Endodermal cell (in vitro differentiated cells): ENCODE results near the gene LEF1. TPM values are rescaled to one million over a fixed set of nuclear protein-coding genes. Genes with fewer than 3 reads are reported as not detected.

Source experiments
- DNase-seq: peaks from one replicate; pipeline ENCODE4 v3.0.0-alpha.2; 2017
- H3K27ac ChIP-seq: 2 replicates; pipeline ENCODE4 v1.5.1; 2013; ENCODE audit warnings: mild to moderate bottlenecking, low read depth, low read length, moderate library complexity
- H3K27me3 ChIP-seq: 2 replicates; pipeline ENCODE4 v1.6.1; 2013; ENCODE audit warnings: mild to moderate bottlenecking, low read length, moderate library complexity; ENCODE audit not compliant: insufficient read depth, control insufficient read depth, poor library complexity, severe bottlenecking
- H3K36me3 ChIP-seq: 2 replicates; pipeline ENCODE4 v1.7.0; 2013; ENCODE audit warnings: mild to moderate bottlenecking, low read length, moderate library complexity; ENCODE audit not compliant: control insufficient read depth, insufficient read depth
- H3K4me1 ChIP-seq: one replicate; pipeline ENCODE4 v1.7.0; 2013; ENCODE audit warnings: low read length; ENCODE audit not compliant: control insufficient read depth, insufficient read depth
- H3K4me3 ChIP-seq: 2 replicates; pipeline ENCODE4 v1.5.1; 2013; ENCODE audit warnings: mild to moderate bottlenecking, low read length, moderate library complexity
- H3K9ac ChIP-seq: 2 replicates; pipeline ENCODE4 v1.6.1; 2013; ENCODE audit warnings: mild to moderate bottlenecking, low read length, moderate library complexity; ENCODE audit not compliant: poor library complexity, severe bottlenecking; ENCODE audit errors: extremely low read depth
- H3K9me3 ChIP-seq: 2 replicates; pipeline ENCODE4 v1.6.1; 2013; ENCODE audit warnings: mild to moderate bottlenecking, low read length, moderate library complexity; ENCODE audit not compliant: control insufficient read depth
- H3K27ac Mint-ChIP-seq: 2 replicates; pipeline ENCODE4 v1.8.0; 2020; ENCODE audit warnings: mixed read lengths
- H3K27me3 Mint-ChIP-seq: 2 replicates; pipeline ENCODE4 v1.8.0; 2021; ENCODE audit warnings: mild to moderate bottlenecking, mixed read lengths; ENCODE audit not compliant: insufficient read depth
- H3K36me3 Mint-ChIP-seq: 2 replicates; pipeline ENCODE4 v1.8.0; 2020; ENCODE audit warnings: low read depth, mixed read lengths
- H3K4me1 Mint-ChIP-seq: 2 replicates; pipeline ENCODE4 v1.8.0; 2020; ENCODE audit warnings: mixed read lengths
- H3K4me3 Mint-ChIP-seq: 2 replicates; pipeline ENCODE4 v1.8.0; 2020; ENCODE audit warnings: mild to moderate bottlenecking, moderate library complexity, mixed read lengths
- H3K9me3 Mint-ChIP-seq: 2 replicates; pipeline ENCODE4 v1.8.0; 2020; ENCODE audit warnings: mild to moderate bottlenecking, mixed read lengths
- CTCF ChIP-seq: fragments of 200-600 bp; sonication (generic); conservative IDR thresholded peaks from 2 replicates; pipeline ENCODE4 v1.5.0; 2021; ENCODE audit warnings: antibody characterized with exemption, mild to moderate bottlenecking
- WGBS, 2 experiments: methylation state at CpG; one replicate each; pipeline versions ENCODE4 v1.1.5 to v1.1.7; 2013; ENCODE audit warnings: missing lambda C conversion rate in 2 of 2, mixed read lengths in 1 of 2; ENCODE audit not compliant: insufficient coverage in 1 of 2, insufficient read length in 1 of 2; 5-methylcytosine and 5-hydroxymethylcytosine counted together
- total RNA-seq, 2 donors: library from RNA; stranded (reverse); fragmentation: NEBNext Ultra II Directional in 1 of 2; extraction: Animal tissue kit (Norgen Biotek cat#: 25700) in 1 of 2; gene quantifications; 2 replicates in 1 of 2; 3 replicates in 1 of 2; pipeline ENCODE4 v1.2.1, GENCODE V29; 2021

Gene LEF1
- total RNA-seq, 2 donors from 2014 or later = 0.95 to 1.6 TPM

GRCh38 chr4:108049406-108049805, 119.3 kb downstream of the LEF1 start:
- Histone ChIP-seq H3K27me3 (no peaks in the 10 kb centered on the region), H3K27ac (no peak overlapping the region), H3K9ac (no peak overlapping the region), H3K4me1 (no peaks in the 10 kb centered on the region), H3K9me3 (no peaks in the 10 kb centered on the region), H3K36me3 (no peaks in the 10 kb centered on the region), H3K4me3 (no peak overlapping the region)
- Mint-ChIP-seq H3K4me3 (no peak overlapping the region), H3K36me3 (no peaks in the 10 kb centered on the region), H3K27ac (no peak overlapping the region), H3K27me3 (no peaks in the 10 kb centered on the region), H3K4me1 (no peaks in the 10 kb centered on the region), H3K9me3 (no peaks in the 10 kb centered on the region)
- DNase-seq = no peak
- 92 to 93% methylated on average over 4 to 5 of the region's 5 CpGs for WGBS, 2 experiments
- TF ChIP-seq CTCF = no peak

- Histone ChIP-seq H3K4me1 (no peaks in the 10 kb centered on the region), H3K4me3 (no peak overlapping the region), H3K9me3 (no peaks in the 10 kb centered on the region), H3K27me3 (no peaks in the 10 kb centered on the region), H3K36me3 (no peaks in the 10 kb centered on the region), H3K9ac (no peak overlapping the region), H3K27ac (no peak overlapping the region)
- Mint-ChIP-seq H3K4me3 (no peak overlapping the region), H3K9me3 (no peaks in the 10 kb centered on the region), H3K27me3 (no peaks in the 10 kb centered on the region), H3K27ac (no peak overlapping the region), H3K4me1 (no peaks in the 10 kb centered on the region), H3K36me3 (no peaks in the 10 kb centered on the region)
- 82 to 86% methylated on average over 5 to 7 of the region's 7 CpGs for WGBS, 2 experiments
- TF ChIP-seq CTCF = no peak
- DNase-seq = no peak
These were observed 119.7 kb downstream of the LEF1 start for GRCh38 chr4:108048997-108049396.

- no peak for DNase-seq
- H3K9me3 Mint-ChIP-seq = no peaks in the 10 kb centered on the region
- Histone ChIP-seq H3K27me3 (no peaks in the 10 kb centered on the region), H3K27ac (no peak overlapping the region), H3K4me1 (no peaks in the 10 kb centered on the region), H3K4me3 (no peak overlapping the region), H3K9me3 (no peaks in the 10 kb centered on the region), H3K36me3 (no peaks in the 10 kb centered on the region), H3K9ac (no peak overlapping the region)
- no peak overlapping the region for H3K4me3 Mint-ChIP-seq
- no peaks in the 10 kb centered on the region for H3K36me3 Mint-ChIP-seq
- no peaks in the 10 kb centered on the region for H3K27me3 Mint-ChIP-seq
- 89 to 94% methylated on average over 2 to 6 of the region's 6 CpGs for WGBS, 2 experiments
- no peaks in the 10 kb centered on the region for H3K4me1 Mint-ChIP-seq
- no peak for TF ChIP-seq CTCF
- H3K27ac Mint-ChIP-seq = no peak overlapping the region
These were observed 120.6 kb downstream of the LEF1 start for GRCh38 chr4:108048157-108048556.
